H9 (cell line): ENCODE results near the gene BASP1. TPM values are rescaled to one million over a fixed set of nuclear protein-coding genes. Genes with fewer than 3 reads are reported as not detected.
"Not testable (repeated sequence)": the region's sequence is repeated elsewhere in the genome, so short reads cannot be mapped to it uniquely, and the experiment has no call there.

ENCODE experiments used
- DNase-seq: peaks from one replicate; pipeline ENCODE4 v3.0.0-alpha.2; 2017
- H2AFZ ChIP-seq: one replicate; pipeline ENCODE4 v1.6.1; 2013; ENCODE audit warnings: mild to moderate bottlenecking, low read length, control low read depth, moderate library complexity
- H2AK5ac ChIP-seq: 2 replicates; pipeline ENCODE4 v1.6.1; 2013; ENCODE audit warnings: low read length, control low read depth, mixed read lengths; ENCODE audit not compliant: insufficient read length
- H2BK120ac ChIP-seq: one replicate; pipeline ENCODE4 v1.6.1; 2013; ENCODE audit warnings: low read depth, mild to moderate bottlenecking, low read length, control low read depth, inconsistent platforms; ENCODE audit not compliant: poor library complexity, severe bottlenecking
- H2BK12ac ChIP-seq: 2 replicates; pipeline ENCODE4 v1.6.1; 2013; ENCODE audit warnings: low read length, control low read depth, mixed read lengths, low read depth; ENCODE audit not compliant: insufficient read length
- H2BK15ac ChIP-seq: 2 replicates; pipeline ENCODE4 v1.6.1; 2013; ENCODE audit warnings: low read depth, low read length, control low read depth
- H2BK20ac ChIP-seq: one replicate; pipeline ENCODE4 v1.6.1; 2013; ENCODE audit warnings: low read depth, mild to moderate bottlenecking, low read length, control low read depth, inconsistent platforms; ENCODE audit not compliant: poor library complexity, severe bottlenecking
- H2BK5ac ChIP-seq: 2 replicates; pipeline ENCODE4 v1.6.1; 2013; ENCODE audit warnings: low read length, control low read depth, mixed read lengths; ENCODE audit not compliant: insufficient read length
- H3K14ac ChIP-seq: 2 replicates; pipeline ENCODE4 v1.6.1; 2013; ENCODE audit warnings: low read length, control low read depth; ENCODE audit not compliant: insufficient read depth
- H3K18ac ChIP-seq: 2 replicates; pipeline ENCODE4 v1.6.1; 2013; ENCODE audit warnings: low read depth, mild to moderate bottlenecking, mixed read lengths, low read length, control low read depth; ENCODE audit not compliant: insufficient read length
- H3K23ac ChIP-seq: 2 replicates; pipeline ENCODE4 v1.6.1; 2013; ENCODE audit warnings: low read length, control low read depth, mixed read lengths, low read depth; ENCODE audit not compliant: insufficient read length
- H3K23me2 ChIP-seq: 2 replicates; pipeline ENCODE4 v1.6.1; 2013; ENCODE audit warnings: low read depth, mild to moderate bottlenecking, mixed read lengths, low read length, control low read depth; ENCODE audit not compliant: insufficient read length, poor library complexity, severe bottlenecking
- H3K27ac ChIP-seq: 2 replicates; pipeline ENCODE4 v1.5.1; 2013; ENCODE audit warnings: low read length, control low read depth, mixed read lengths, low read depth; ENCODE audit not compliant: insufficient read length
- H3K27me3 ChIP-seq: 2 replicates; pipeline ENCODE4 v1.6.1; 2013; ENCODE audit warnings: low read length, control low read depth, inconsistent platforms; ENCODE audit not compliant: insufficient read depth
- H3K4ac ChIP-seq: 2 replicates; pipeline ENCODE4 v1.6.1; 2013; ENCODE audit warnings: low read depth, mild to moderate bottlenecking, control low read depth, inconsistent platforms, low read length, moderate library complexity
- H3K4me1 ChIP-seq: 2 replicates; pipeline ENCODE4 v1.6.1; 2013; ENCODE audit warnings: low read length, control low read depth, inconsistent platforms; ENCODE audit not compliant: insufficient read depth
- H3K4me2 ChIP-seq: 2 replicates; pipeline ENCODE4 v1.6.1; 2013; ENCODE audit warnings: low read length, control low read depth, mixed read lengths; ENCODE audit not compliant: insufficient read length, insufficient read depth
- H3K56ac ChIP-seq: 2 replicates; pipeline ENCODE4 v1.6.1; 2013; ENCODE audit warnings: low read depth, mild to moderate bottlenecking, mixed read lengths, low read length, control low read depth; ENCODE audit not compliant: insufficient read length
- H3K79me1 ChIP-seq: 2 replicates; pipeline ENCODE4 v1.6.1; 2013; ENCODE audit warnings: low read depth, mild to moderate bottlenecking, moderate library complexity, low read length, control low read depth, inconsistent platforms; ENCODE audit not compliant: insufficient read depth, poor library complexity, severe bottlenecking
- H3K79me2 ChIP-seq: 2 replicates; pipeline ENCODE4 v1.6.1; 2013; ENCODE audit warnings: low read length, control low read depth, inconsistent platforms; ENCODE audit not compliant: insufficient read depth
- H3K9ac ChIP-seq: 2 replicates; pipeline ENCODE4 v1.6.1; 2013; ENCODE audit warnings: low read length, control low read depth, mixed read lengths; ENCODE audit not compliant: insufficient read length; ENCODE audit errors: extremely low read depth
- H3K9me3 ChIP-seq: one replicate; pipeline ENCODE4 v1.6.1; 2013; ENCODE audit warnings: low read depth, low read length, inconsistent platforms; ENCODE audit not compliant: control insufficient read depth
- H3T11ph ChIP-seq: one replicate; pipeline ENCODE4 v1.6.1; 2013; ENCODE audit warnings: mild to moderate bottlenecking, low read length, control low read depth, inconsistent platforms
- H4K20me1 ChIP-seq: one replicate; pipeline ENCODE4 v1.6.1; 2013; ENCODE audit not compliant: control insufficient read depth, insufficient read length, insufficient read depth
- H4K5ac ChIP-seq: 2 replicates; pipeline ENCODE4 v1.6.1; 2013; ENCODE audit warnings: low read depth, mild to moderate bottlenecking, mixed read lengths, low read length, control low read depth; ENCODE audit not compliant: insufficient read length
- H4K8ac ChIP-seq: replicated peaks from 2 replicates; pipeline ENCODE4 v1.6.1; 2013; ENCODE audit warnings: low read length, control low read depth, mixed read lengths, low read depth; ENCODE audit not compliant: insufficient read length
- H4K91ac ChIP-seq: 2 replicates; pipeline ENCODE4 v1.6.1; 2013; ENCODE audit warnings: low read depth, mild to moderate bottlenecking, moderate library complexity, mixed read lengths, low read length, control low read depth; ENCODE audit not compliant: insufficient read length
- H3K27ac Mint-ChIP-seq, 3 experiments: 2 replicates in 2 of 3; 3 replicates in 1 of 3; pipeline ENCODE4 v1.8.0; 2020 to 2021; ENCODE audit warnings: mixed read lengths in 3 of 3, mild to moderate bottlenecking in 1 of 3, moderate library complexity in 1 of 3
- H3K27me3 Mint-ChIP-seq: 2 replicates; pipeline ENCODE4 v1.8.0; 2021; ENCODE audit warnings: low read depth, mild to moderate bottlenecking, moderate library complexity, mixed read lengths
- H3K36me3 Mint-ChIP-seq, 3 experiments: 2 replicates in 2 of 3; 3 replicates in 1 of 3; pipeline ENCODE4 v1.8.0; 2020 to 2021; ENCODE audit warnings: low read depth in 3 of 3, mixed read lengths in 3 of 3; ENCODE audit not compliant: insufficient read depth in 1 of 3
- H3K4me1 Mint-ChIP-seq, 2 experiments: 2 replicates each; pipeline ENCODE4 v1.8.0; 2020; ENCODE audit warnings: mixed read lengths in 2 of 2
- H3K4me3 Mint-ChIP-seq, 2 experiments: 2 replicates in 1 of 2; 3 replicates in 1 of 2; pipeline ENCODE4 v1.8.0; 2020 to 2021; ENCODE audit warnings: mild to moderate bottlenecking in 2 of 2, mixed read lengths in 2 of 2, moderate library complexity in 1 of 2
- H3K9me3 Mint-ChIP-seq, 2 experiments: 2 replicates in 1 of 2; 3 replicates in 1 of 2; pipeline ENCODE4 v1.8.0; 2020; ENCODE audit warnings: mild to moderate bottlenecking in 2 of 2, mixed read lengths in 2 of 2, moderate library complexity in 1 of 2
- CTCF ChIP-seq: fragments of 200-600 bp; sonication (generic); conservative IDR thresholded peaks from 3 replicates; pipeline ENCODE4 v1.8.0; 2021; ENCODE audit warnings: antibody characterized with exemption, mild to moderate bottlenecking
- WGBS: extraction: QIAGEN DNeasy Blood & Tissue Kit; methylation state at CpG from one replicate; pipeline ENCODE4 v1.1.7; 2013; ENCODE audit warnings: missing lambda C conversion rate, low lambda C conversion rate, mixed read lengths; ENCODE audit not compliant: insufficient read length; ENCODE audit errors: extremely low coverage; 5-methylcytosine and 5-hydroxymethylcytosine counted together
- total RNA-seq: library from RNA; stranded (reverse); gene quantifications from 2 replicates; pipeline ENCODE4 v1.2.1, GENCODE V29; 2021

BASP1 gene
- total RNA-seq, 1 experiment from 2014 or later, result 180 TPM

DNA sequence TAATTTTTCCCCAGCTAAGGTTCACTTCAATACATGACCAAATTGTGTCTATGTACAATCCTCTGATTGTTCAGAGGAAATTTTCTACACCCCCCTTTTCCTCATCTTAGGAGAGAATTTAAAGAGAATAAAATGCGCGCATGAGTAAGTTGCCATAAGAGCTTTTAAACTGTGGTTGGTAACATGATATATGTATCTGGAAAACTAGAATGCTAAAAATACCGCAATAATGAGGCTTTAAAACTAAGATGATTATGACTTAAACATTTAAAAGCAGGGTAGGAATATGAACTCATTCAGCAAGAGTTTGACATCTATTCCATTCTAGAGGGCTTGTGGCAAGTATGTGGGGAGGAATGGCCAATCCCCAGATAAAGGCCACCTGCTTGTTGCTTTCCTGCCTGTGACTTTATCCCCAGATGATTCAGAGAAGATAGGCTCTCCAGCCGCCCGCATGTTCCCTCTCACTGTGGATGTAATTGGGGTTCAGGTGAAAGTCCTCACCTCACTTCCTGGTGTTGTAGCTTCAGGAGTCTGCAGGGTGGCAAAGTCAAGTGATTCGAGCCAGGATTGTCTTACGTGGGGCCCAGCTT, 26.5 kb upstream of the BASP1 start:
- H3K4me2 ChIP-seq, result no peak overlapping the region
- no peak overlapping the region for H4K91ac ChIP-seq
- no peak for DNase-seq
- H3K9ac ChIP-seq, result no peak overlapping the region
- Mint-ChIP-seq H3K4me1 (peaks cover 19 to 21% of the 10 kb centered on the region in 2 experiments), H3K9me3 (peaks cover 2 to 8% of the 10 kb centered on the region in 2 experiments; a peak in 3 of 5 replicates), H3K27ac (peak overlapping the region; percentile 73 to 89 (median 77); a peak in 5 of 7 replicates), H3K4me3 (no peak overlapping the region), H3K27me3 (no peaks in the 10 kb centered on the region), H3K36me3 (peaks cover 2 to 13% (median 6%) of the 10 kb centered on the region in 3 experiments; a peak in 5 of 7 replicates)
- H3K23me2 ChIP-seq, result no peaks in the 10 kb centered on the region
- no peak overlapping the region for H4K5ac ChIP-seq
- H4K8ac ChIP-seq, result no peak overlapping the region
- no peak overlapping the region for H3K18ac ChIP-seq
- H2BK20ac ChIP-seq, result no peak overlapping the region
- no peaks in the 10 kb centered on the region for H3K79me1 ChIP-seq
- no peaks in the 10 kb centered on the region for H3K79me2 ChIP-seq
- H3K56ac ChIP-seq, result no peak overlapping the region
- H2BK5ac ChIP-seq, result no peak overlapping the region
- H2BK120ac ChIP-seq, result no peak overlapping the region
- TF ChIP-seq CTCF, result 0 out of 3 replicates have a peak, but pooled peaks have one; percentile 9
- H2BK15ac ChIP-seq, result no peak overlapping the region
- no peak overlapping the region for H3K23ac ChIP-seq
- H3K27ac ChIP-seq, result no peak overlapping the region
- H2AFZ ChIP-seq, result no peak overlapping the region
- WGBS, result no CpG with 5 or more reads among the region's 7 CpGs
- H4K20me1 ChIP-seq, result no peaks in the 10 kb centered on the region
- H3T11ph ChIP-seq, result no peak overlapping the region
- H3K14ac ChIP-seq, result no peak overlapping the region
- no peaks in the 10 kb centered on the region for H3K27me3 ChIP-seq
- no peaks in the 10 kb centered on the region for H3K9me3 ChIP-seq
- H2AK5ac ChIP-seq, result no peak overlapping the region
- H2BK12ac ChIP-seq, result no peak overlapping the region
- peaks cover 1% of the 10 kb centered on the region; the same call in 1 of the 2 replicates for H3K4me1 ChIP-seq
- no peak overlapping the region for H3K4ac ChIP-seq

GRCh38 chr5:17191574-17191973, 25.9 kb upstream of the BASP1 start:
- H2BK5ac ChIP-seq, H3K4me1 ChIP-seq, H3K9me3 Mint-ChIP-seq, H3K79me2 ChIP-seq, H3K9me3 ChIP-seq, H3K27me3 ChIP-seq, H2BK120ac ChIP-seq, H3K23me2 ChIP-seq, H2BK12ac ChIP-seq, H3K4me2 ChIP-seq, H3K27me3 Mint-ChIP-seq, H3K4me3 Mint-ChIP-seq, H3K4ac ChIP-seq, H3K27ac ChIP-seq, H3K56ac ChIP-seq, H3K18ac ChIP-seq, H2AK5ac ChIP-seq, H3K9ac ChIP-seq, H2BK20ac ChIP-seq, H4K20me1 ChIP-seq, H4K8ac ChIP-seq, H3K23ac ChIP-seq, H3K14ac ChIP-seq, H2BK15ac ChIP-seq, DNase-seq, H3K79me1 ChIP-seq, H4K91ac ChIP-seq, H4K5ac ChIP-seq, H3K27ac Mint-ChIP-seq, H3T11ph ChIP-seq, H2AFZ ChIP-seq: not testable (repeated sequence)
- WGBS, result no CpG with 5 or more reads among the region's 10 CpGs
- Mint-ChIP-seq H3K36me3 (peaks cover 2 to 13% (median 6%) of the 10 kb centered on the region in 3 experiments; a peak in 5 of 7 replicates), H3K4me1 (peaks cover 18 to 19% of the 10 kb centered on the region in 2 experiments)
